Psoas muscle (tissue), 8 donors: ENCODE measurements around the gene C20orf96. TPM values are rescaled to one million over a fixed set of nuclear protein-coding genes. Genes with fewer than 3 reads are reported as not detected.

Experiments used
- ATAC-seq, 4 donors: fragments of 200-7000 bp; cut with Tn5 transposase; one replicate each; pipeline ENCODE4 v1.9.1; 2020; ENCODE audit warnings: moderate library complexity in 3 of 4, mild to moderate bottlenecking in 2 of 4
- DNase-seq, 2 donors: peaks; one replicate each; pipeline ENCODE4 v3.0.0-alpha.2; 2020
- H3K27ac ChIP-seq: fragments of 200-600 bp; one replicate; pipeline ENCODE4 v1.8.0; 2022
- H3K27me3 ChIP-seq, 3 donors: fragments of 200-600 bp in 1 of 3; one replicate each; pipeline versions ENCODE4 v1.6.1 to v1.8.0; 2013 to 2022; ENCODE audit warnings: low read length in 2 of 3, mild to moderate bottlenecking in 2 of 3, moderate library complexity in 1 of 3; ENCODE audit not compliant: insufficient read depth in 3 of 3
- H3K36me3 ChIP-seq, 2 donors: fragments of 200-600 bp in 1 of 2; one replicate each; pipeline versions ENCODE4 v1.6.1 to v1.8.0; 2013 to 2022; ENCODE audit warnings: low read depth in 1 of 2, mild to moderate bottlenecking in 1 of 2, moderate library complexity in 1 of 2; ENCODE audit not compliant: insufficient read depth in 1 of 2
- H3K4me1 ChIP-seq: fragments of 200-600 bp; one replicate; pipeline ENCODE4 v1.8.0; 2022
- H3K4me3 ChIP-seq: fragments of 200-600 bp; one replicate; pipeline ENCODE4 v1.8.0; 2022; ENCODE audit warnings: mild to moderate bottlenecking
- H3K9me3 ChIP-seq: fragments of 200-600 bp; one replicate; pipeline ENCODE4 v1.8.0; 2022
- CTCF ChIP-seq: fragments of 200-600 bp; IDR thresholded peaks from one replicate; pipeline ENCODE4 v1.8.0; 2022; ENCODE audit warnings: antibody characterized with exemption
- WGBS, 3 donors: extraction: QIAGEN DNeasy Blood & Tissue Kit; methylation state at CpG; one replicate each; pipeline versions ENCODE4 v1.1.6 to v1.1.7; 2013; 5-methylcytosine and 5-hydroxymethylcytosine counted together
- intact Hi-C, 2 donors: fragments of 100-400 bp; cut with DNase I; formaldehyde crosslinking; loops; one replicate each; pipeline versions ENCODE4 v1.11.0 to v1.14.2; 2022
- polyA plus RNA-seq, 3 donors: library from polyadenylated mRNA; stranded (reverse); fragments of 200-250 nt; gene quantifications; one replicate each; pipeline ENCODE4 v1.2.3, GENCODE V29; 2013
- total RNA-seq, 4 donors: library from RNA; stranded (reverse); fragmentation: NEBNext Ultra II Directional in 2 of 4; extraction: Animal tissue kit (Norgen Biotek cat#: 25700) in 2 of 4; gene quantifications; one replicate each; pipeline versions ENCODE4 v1.2.1 to v1.2.4, GENCODE V29; 2021 to 2023
- donor health status: healthy with polysubstance abuse.
- donor health status: DM: no; HTN: no; CAD: no; lungs with moderate emphysema.
- donor health status: Bipolar disorder and iron deficiency.
- donor health status: healthy.
- donor health status: DM: yes; HTN: yes; CAD: no.
- donor health status: DM: no; HTN: no; CAD: no.
- donor health status: DM: no; HTN: no; CAD: no.
- donor health status: DM: yes; HTN: yes; CAD: no.

The C20orf96 gene
- total and polyA plus RNA-seq, 7 donors, result 1.0 to 2.1 (median 1.7) TPM

GRCh38 chr20:275791-276190, 14.8 kb downstream of the C20orf96 start:
- Histone ChIP-seq H3K27ac (no peak overlapping the region), H3K4me3 (no peak overlapping the region), H3K27me3 (no peaks in the 10 kb centered on the region), H3K4me1 (no peaks in the 10 kb centered on the region), H3K36me3 (peaks cover 2 to 13% of the 10 kb centered on the region in 2 donors), H3K9me3 (no peaks in the 10 kb centered on the region)
- intact Hi-C loops, result loop anchor here in 1 of 2 donors (10.0 kb wide), 1 partner anchor 59 kb away; no protein-coding TSS in a partner anchor
- 82 to 85% (median 83%) methylated on average over 7 of the region's 7 CpGs for WGBS, 3 donors
- no peak for TF ChIP-seq CTCF
- DNase-seq (no peak), ATAC-seq (no peak)

GRCh38 chr20:273884-274283, 16.7 kb downstream of the C20orf96 start:
- Histone ChIP-seq H3K4me3 (no peak overlapping the region), H3K9me3 (no peaks in the 10 kb centered on the region), H3K36me3 (peaks cover 2 to 13% of the 10 kb centered on the region in 2 donors), H3K27me3 (no peaks in the 10 kb centered on the region), H3K4me1 (no peaks in the 10 kb centered on the region), H3K27ac (no peak overlapping the region)
- DNase-seq (no peak), ATAC-seq (no peak)
- no peak for TF ChIP-seq CTCF
- 47 to 65% (median 64%) methylated on average over 3 of the region's 3 CpGs for WGBS, 3 donors
- intact Hi-C loops, result loop anchor here in 1 of 2 donors (10.0 kb wide), 1 partner anchor 61 kb away; no protein-coding TSS in a partner anchor

GRCh38 chr20:272718-273117, 17.8 kb downstream of the C20orf96 start:
- Histone ChIP-seq H3K4me1 (no peaks in the 10 kb centered on the region), H3K4me3 (no peak overlapping the region), H3K36me3 (peaks cover 2 to 13% of the 10 kb centered on the region in 2 donors), H3K9me3 (no peaks in the 10 kb centered on the region), H3K27me3 (no peaks in the 10 kb centered on the region), H3K27ac (no peak overlapping the region)
- intact Hi-C loops, result loop anchor here in 1 of 2 donors (10.0 kb wide), 1 partner anchor 62 kb away; no protein-coding TSS in a partner anchor
- no peak for TF ChIP-seq CTCF
- DNase-seq (no peak), ATAC-seq (no peak)

GRCh38 chr20:271528-271927, 19.0 kb downstream of the C20orf96 start:
- H3K4me3 ChIP-seq, result no peak overlapping the region
- no peak for TF ChIP-seq CTCF
- no peaks in the 10 kb centered on the region for H3K9me3 ChIP-seq
- intact Hi-C loops, result loop anchor here in 1 of 2 donors (10.0 kb wide), 1 partner anchor 63 kb away; no protein-coding TSS in a partner anchor
- no peak overlapping the region for H3K27ac ChIP-seq
- ATAC-seq (no peak), DNase-seq (no peak)
- H3K4me1 ChIP-seq, result no peaks in the 10 kb centered on the region
- no peaks in the 10 kb centered on the region for H3K27me3 ChIP-seq
- H3K36me3 ChIP-seq, result peaks cover 2 to 6% of the 10 kb centered on the region in 2 donors

GRCh38 chr20:271069-271468, 19.5 kb downstream of the C20orf96 start:
- WGBS, 3 donors, result 89 to 96% (median 95%) methylated on average over 4 of the region's 4 CpGs
- H3K9me3 ChIP-seq, result no peaks in the 10 kb centered on the region
- intact Hi-C loops, result loop anchor here in 1 of 2 donors (10.0 kb wide), 1 partner anchor 64 kb away; no protein-coding TSS in a partner anchor

More at GRCh38 chr20:271069-271468, 19.5 kb downstream of the C20orf96 start:
- no peak for TF ChIP-seq CTCF
- DNase-seq, result no peak
- no peak overlapping the region for H3K4me3 ChIP-seq
- H3K4me1 ChIP-seq, result no peaks in the 10 kb centered on the region
- no peak for ATAC-seq
- H3K36me3 ChIP-seq, result peaks cover under 1 to 2% of the 10 kb centered on the region in 2 donors
- H3K27ac ChIP-seq, result no peak overlapping the region
- no peaks in the 10 kb centered on the region for H3K27me3 ChIP-seq
